ENCODE results near the gene PALD1. TPM values are rescaled to one million over a fixed set of nuclear protein-coding genes. Genes with fewer than 3 reads are reported as not detected.

The PALD1 gene
- total and polyA plus RNA-seq, 12 donors: 2.0 to 16.2 (median 7.4) TPM

GRCh38 chr10:70472799-70473454 is 5.6 kb upstream of the PALD1 start:
- intact Hi-C loops (cut with DNase I): loop anchor here in 1 of 2 donors (10.0 kb wide), 1 partner anchor 282 kb away; no protein-coding TSS in a partner anchor
- WGBS, 4 donors: 72 to 78% (median 75%) methylated on average over 6 to 8 of the region's 8 CpGs

GRCh38 chr10:70474780-70475179 is 3.8 kb upstream of the PALD1 start:
- intact Hi-C loops (cut with DNase I): loop anchor here in 1 of 2 donors (10.0 kb wide), 1 partner anchor 280 kb away; no protein-coding TSS in a partner anchor
- H3K4me3 ChIP-seq: no peak overlapping the region
- DNase-seq: no peak
- H3K9me3 ChIP-seq (replicated peaks in 1 of 3): no peaks in the 10 kb centered on the region
- H3K4me1 ChIP-seq (replicated peaks in 1 of 2): peaks cover 10 to 14% of the 10 kb centered on the region in 2 donors
- H3K27ac ChIP-seq: no peak overlapping the region
- WGBS, 4 donors: 89 to 91% (median 90%) methylated on average over 2 of the region's 2 CpGs
- TF ChIP-seq CTCF (IDR thresholded peaks at IDR 0.05) (no peak), POLR2A (IDR thresholded peaks at IDR 0.05) (no peak)
- H3K36me3 ChIP-seq (replicated peaks in 1 of 2): no peaks in the 10 kb centered on the region
- H3K27me3 ChIP-seq: no peaks in the 10 kb centered on the region

More at GRCh38 chr10:70472799-70473454, 5.6 kb upstream of the PALD1 start:
- Histone ChIP-seq H3K4me3 (no peak overlapping the region), H3K9me3 (replicated peaks in 1 of 3) (no peaks in the 10 kb centered on the region), H3K27me3 (no peaks in the 10 kb centered on the region), H3K36me3 (replicated peaks in 1 of 2) (no peaks in the 10 kb centered on the region), H3K27ac (no peak overlapping the region), H3K4me1 (replicated peaks in 1 of 2) (peaks cover under 1 to 8% of the 10 kb centered on the region in 2 donors)
- no peak for DNase-seq
- TF ChIP-seq CTCF (IDR thresholded peaks at IDR 0.05) (no peak), POLR2A (IDR thresholded peaks at IDR 0.05) (no peak)

GRCh38 chr10:70475661-70476060 is 2.9 kb upstream of the PALD1 start:
- WGBS, 4 donors: 84 to 91% (median 90%) methylated on average over 8 of the region's 8 CpGs

More at GRCh38 chr10:70475661-70476060, 2.9 kb upstream of the PALD1 start:
- H3K27me3 ChIP-seq: no peaks in the 10 kb centered on the region
- intact Hi-C loops (cut with DNase I): loop anchor here in 1 of 2 donors (10.0 kb wide), 1 partner anchor 279 kb away; no protein-coding TSS in a partner anchor
- H3K4me1 ChIP-seq (replicated peaks in 1 of 2): peaks cover 10 to 14% of the 10 kb centered on the region in 2 donors
- DNase-seq: no peak
- no peak overlapping the region for H3K27ac ChIP-seq
- no peak for TF ChIP-seq CTCF (IDR thresholded peaks at IDR 0.05)
- TF ChIP-seq POLR2A (IDR thresholded peaks at IDR 0.05): no peak
- no peaks in the 10 kb centered on the region for H3K9me3 ChIP-seq (replicated peaks in 1 of 3)
- no peak overlapping the region for H3K4me3 ChIP-seq
- H3K36me3 ChIP-seq (replicated peaks in 1 of 2): no peaks in the 10 kb centered on the region

All from adrenal gland (tissue), 12 donors.